Measurements from ENCODE around the gene NXPH3.
"Not testable (repeated sequence)": the region's sequence is repeated elsewhere in the genome, so short reads cannot be mapped to it uniquely, and the experiment has no call there.

NXPH3 gene

GRCh38 chr17:49575679-49576087, at the start of gene NXPH3:
NXPH3 (plus strand) TSS chr17:49575871; CDS start chr17:49576220, 349 bp downstream.
- DNase-seq: no peak

- no peak for DNase-seq
Measured at GRCh38 chr17:49527927-49528651, 47.6 kb upstream of the NXPH3 start.

GRCh38 chr17:49528966-49529365, 46.7 kb upstream of the NXPH3 start:
- no peak for DNase-seq

GRCh38 chr17:49530118-49530517, 45.6 kb upstream of the NXPH3 start:
- DNase-seq: no peak

GRCh38 chr17:49543860-49544259, 31.8 kb upstream of the NXPH3 start:
- DNase-seq: no peak

- DNase-seq: no peak
Measured at GRCh38 chr17:49545007-49545660, 30.5 kb upstream of the NXPH3 start.

GRCh38 chr17:49545806-49546545, 29.7 kb upstream of the NXPH3 start:
- no peak for DNase-seq

- no peak for DNase-seq
Measured at GRCh38 chr17:49546546-49547535, 28.8 kb upstream of the NXPH3 start.

GRCh38 chr17:49547566-49547965, 28.1 kb upstream of the NXPH3 start:
- DNase-seq: no peak

- no peak for DNase-seq
Measured at GRCh38 chr17:49548051-49548505, 27.6 kb upstream of the NXPH3 start.

- no peak for DNase-seq
Measured at GRCh38 chr17:49548506-49549310, 27.0 kb upstream of the NXPH3 start.

- DNase-seq: no peak
Measured at GRCh38 chr17:49549311-49549605, 26.4 kb upstream of the NXPH3 start.

GRCh38 chr17:49549691-49550678, 25.7 kb upstream of the NXPH3 start:
- no peak for DNase-seq

GRCh38 chr17:49550764-49551163, 24.9 kb upstream of the NXPH3 start:
- not testable (repeated sequence) for DNase-seq

GRCh38 chr17:49551221-49552069, 24.2 kb upstream of the NXPH3 start:
- DNase-seq: no peak

- DNase-seq: no peak
Measured at GRCh38 chr17:49552070-49552751, 23.5 kb upstream of the NXPH3 start.

- no peak for DNase-seq
Measured at GRCh38 chr17:49553676-49554335, 21.9 kb upstream of the NXPH3 start.
